ENCODE data around the gene PRKCZ.

Gene PRKCZ

GRCh38 chr1:2070016-2070415, 19.8 kb downstream of the PRKCZ start:
- no peak for DNase-seq

GRCh38 chr1:2070800-2071530, 20.8 kb downstream of the PRKCZ start:
- DNase-seq, result no peak

- no peak for DNase-seq
Measured at GRCh38 chr1:2072109-2072806, 22.0 kb downstream of the PRKCZ start.

GRCh38 chr1:2072891-2073290, 22.7 kb downstream of the PRKCZ start:
- no peak for DNase-seq

- DNase-seq, result no peak
Measured at GRCh38 chr1:2073382-2074230, 23.4 kb downstream of the PRKCZ start.

- no peak for DNase-seq
Measured at GRCh38 chr1:2074396-2074795, 24.2 kb downstream of the PRKCZ start.

GRCh38 chr1:2074944-2075740, 24.9 kb downstream of the PRKCZ start:
- no peak for DNase-seq

GRCh38 chr1:2076826-2077225, 26.6 kb downstream of the PRKCZ start:
- no peak for DNase-seq

- DNase-seq, result no peak
Measured at GRCh38 chr1:2078170-2078569, 28.0 kb downstream of the PRKCZ start.

- DNase-seq, result no peak
Measured at GRCh38 chr1:2079396-2080085, 29.3 kb downstream of the PRKCZ start.

- no peak for DNase-seq
Measured at GRCh38 chr1:2080140-2080539, 29.9 kb downstream of the PRKCZ start.

- DNase-seq, result no peak
Measured at GRCh38 chr1:2080884-2081283, 30.7 kb downstream of the PRKCZ start.

- DNase-seq, result no peak
Measured at GRCh38 chr1:2081326-2081885, 31.2 kb downstream of the PRKCZ start.

GRCh38 chr1:2082064-2082463, 31.9 kb downstream of the PRKCZ start:
- no peak for DNase-seq

- DNase-seq, result no peak
Measured at GRCh38 chr1:2083666-2084065, 33.5 kb downstream of the PRKCZ start.

- no peak for DNase-seq
Measured at GRCh38 chr1:2084306-2084705, 34.1 kb downstream of the PRKCZ start.

- DNase-seq, result no peak
Measured at GRCh38 chr1:2085080-2085479, 34.9 kb downstream of the PRKCZ start.

- no peak for DNase-seq
Measured at GRCh38 chr1:2086446-2087078, 36.4 kb downstream of the PRKCZ start.

- DNase-seq, result no peak
Measured at GRCh38 chr1:2087766-2088165, 37.6 kb downstream of the PRKCZ start.

GRCh38 chr1:2088458-2088857, 38.2 kb downstream of the PRKCZ start:
- DNase-seq, result no peak

- DNase-seq, result no peak
Measured at GRCh38 chr1:2089051-2089450, 38.8 kb downstream of the PRKCZ start.
